Activated naive CD4-positive, alpha-beta T cell treated with anti-CD3 and anti-CD28 coated beads, Interleukin-2, amount 10 ng/mL, durations not matched to agents 7 days and 5 days (primary cell): Measurements from ENCODE around the gene ICAM2.

Experiments used
- CTCF ChIA-PET: fragments of 350-600 bp; sonication (Branson Sonifier 250); formaldehyde crosslinking; loops from one replicate; lab custom pipeline; 2021; ENCODE audit warnings: antibody characterized with exemption; lab: Charles Lee
- DNase-seq: peaks from one replicate; pipeline ENCODE4 v3.0.0-alpha.2; 2020
- H3K27ac Mint-ChIP-seq: one replicate; pipeline ENCODE4 v1.8.0; 2021; ENCODE audit warnings: mild to moderate bottlenecking, moderate library complexity, mixed read lengths
- H3K27me3 Mint-ChIP-seq: one replicate; pipeline ENCODE4 v1.8.0; 2021; ENCODE audit warnings: mild to moderate bottlenecking, mixed read lengths
- H3K36me3 Mint-ChIP-seq: one replicate; pipeline ENCODE4 v1.8.0; 2021; ENCODE audit warnings: mixed read lengths
- H3K4me1 Mint-ChIP-seq: one replicate; pipeline ENCODE4 v1.8.0; 2021; ENCODE audit warnings: mixed read lengths
- H3K4me3 Mint-ChIP-seq: one replicate; pipeline ENCODE4 v1.8.0; 2021; ENCODE audit warnings: mild to moderate bottlenecking, moderate library complexity, mixed read lengths
- H3K9me3 Mint-ChIP-seq: one replicate; pipeline ENCODE4 v1.8.0; 2021; ENCODE audit warnings: mixed read lengths

Gene ICAM2

DNA sequence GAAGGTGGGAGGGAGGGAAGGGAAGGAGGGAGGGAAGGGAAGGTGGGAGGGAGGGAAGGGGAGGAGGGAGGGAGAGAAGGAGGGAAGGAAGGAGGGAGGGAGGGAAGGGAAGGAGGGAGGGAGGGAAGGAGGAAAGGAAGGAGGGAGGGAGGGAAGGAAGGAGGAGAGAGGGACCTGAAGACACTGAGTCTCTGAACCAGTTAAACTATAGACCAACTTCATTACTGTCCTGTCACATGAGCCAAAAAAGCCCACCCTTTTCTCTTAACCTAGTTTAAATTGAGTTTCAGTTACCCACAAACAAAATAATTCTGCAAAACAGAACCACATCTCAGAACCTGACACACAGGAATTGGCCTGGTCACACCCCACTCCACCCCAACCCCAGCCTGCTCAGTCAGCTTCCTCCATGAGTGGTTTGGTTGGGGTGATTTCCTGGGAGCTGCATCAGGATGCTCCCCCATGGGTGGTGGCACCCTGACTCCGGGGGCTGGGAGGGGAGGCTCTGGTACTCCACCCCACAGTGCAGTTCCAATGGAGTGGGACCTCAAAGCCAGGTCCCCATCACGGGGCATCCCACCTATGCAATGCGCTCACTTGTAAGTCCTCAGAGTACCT, 27.0 kb downstream of the ICAM2 start:
- peak; percentile 38 for DNase-seq
- CTCF ChIA-PET = interaction anchor here (0.6 to 2.9 kb wide), 9 partner anchors 8 to 268 kb away, joined by 3 to 23 read pairs (median 5); partner anchors contain the start of gene GH1
- Mint-ChIP-seq H3K4me3 (no peak overlapping the region), H3K9me3 (no peaks in the 10 kb centered on the region), H3K4me1 (peaks cover 72% of the 10 kb centered on the region), H3K27ac (peak overlapping the region; percentile 64), H3K36me3 (no peaks in the 10 kb centered on the region), H3K27me3 (peaks cover 74% of the 10 kb centered on the region)

DNA sequence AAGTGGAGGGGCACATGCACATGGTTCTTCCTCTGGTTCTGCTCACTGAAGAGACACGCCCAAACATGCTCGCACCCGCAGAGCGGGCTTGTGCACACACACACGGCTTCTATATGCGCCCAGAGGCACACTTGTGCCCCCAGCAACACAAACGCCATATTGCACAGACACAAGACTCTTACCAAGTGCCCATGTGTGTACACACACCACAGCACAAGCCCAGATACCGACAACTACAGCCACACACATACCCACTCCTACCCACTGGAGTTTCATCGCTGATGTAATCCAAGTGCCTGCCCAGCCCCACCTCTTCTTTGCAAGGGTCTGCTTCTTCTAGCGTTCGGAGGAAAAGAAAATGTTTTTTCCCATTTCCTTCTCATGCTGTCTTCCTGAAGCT, 28.8 kb downstream of the ICAM2 start:
- CTCF ChIA-PET = interaction anchor here (1.2 to 2.8 kb wide), 8 partner anchors 15 to 72 kb away, joined by 3 to 17 read pairs (median 10); partner anchors contain the start of gene CD79B
- no peak overlapping the region for H3K27ac Mint-ChIP-seq
- peaks cover 61% of the 10 kb centered on the region for H3K27me3 Mint-ChIP-seq
- no peak overlapping the region for H3K4me3 Mint-ChIP-seq
- H3K4me1 Mint-ChIP-seq = peaks cover 63% of the 10 kb centered on the region
- no peaks in the 10 kb centered on the region for H3K36me3 Mint-ChIP-seq
- H3K9me3 Mint-ChIP-seq = no peaks in the 10 kb centered on the region
- DNase-seq = no peak

- no peaks in the 10 kb centered on the region for H3K36me3 Mint-ChIP-seq
- CTCF ChIA-PET = interaction anchor here (0.9 to 7.2 kb wide), 27 partner anchors 9 to 144 kb away, joined by 3 to 83 read pairs (median 6); partner anchors contain the start of genes CD79B, CSHL1 and GH1
- no peak for DNase-seq
- H3K27ac Mint-ChIP-seq = peak overlapping the region; percentile 53
- H3K27me3 Mint-ChIP-seq = peaks cover 46% of the 10 kb centered on the region
- no peak overlapping the region for H3K4me3 Mint-ChIP-seq
- peaks cover 66% of the 10 kb centered on the region for H3K4me1 Mint-ChIP-seq
- no peaks in the 10 kb centered on the region for H3K9me3 Mint-ChIP-seq
Measured at GRCh38 chr17:63989622-63990345, 30.6 kb downstream of the ICAM2 start.

- Mint-ChIP-seq H3K36me3 (no peaks in the 10 kb centered on the region), H3K27ac (no peak overlapping the region), H3K4me3 (no peak overlapping the region), H3K27me3 (peaks cover 41% of the 10 kb centered on the region), H3K9me3 (no peaks in the 10 kb centered on the region), H3K4me1 (peaks cover 65% of the 10 kb centered on the region)
- CTCF ChIA-PET = interaction anchor here (1.2 to 7.2 kb wide), 4 partner anchors 24 to 70 kb away, joined by 3 to 83 read pairs (median 10); partner anchors contain the start of genes CD79B and GH1
- DNase-seq = no peak
Measured at GRCh38 chr17:63988741-63989621, 31.5 kb downstream of the ICAM2 start.

DNA sequence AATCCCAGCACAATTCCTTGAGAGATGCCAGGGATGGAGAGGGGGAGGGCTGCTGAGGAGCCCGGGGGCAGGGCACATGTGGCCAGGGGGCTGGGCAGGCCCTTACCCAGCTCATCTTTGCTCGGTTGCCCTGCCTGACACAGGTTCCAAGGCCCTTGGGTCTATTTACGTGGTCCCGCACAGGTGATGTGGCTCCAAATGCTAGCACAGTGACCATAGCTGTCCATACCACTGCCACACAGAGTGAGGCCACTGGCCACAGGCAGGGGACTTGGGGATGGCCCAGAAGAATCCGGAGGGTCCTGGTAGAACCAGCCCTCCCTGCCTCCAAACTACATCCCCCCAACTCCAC, 32.3 kb downstream of the ICAM2 start:
- Mint-ChIP-seq H3K4me3 (no peak overlapping the region), H3K27ac (no peak overlapping the region), H3K36me3 (no peaks in the 10 kb centered on the region), H3K9me3 (no peaks in the 10 kb centered on the region), H3K27me3 (peaks cover 36% of the 10 kb centered on the region), H3K4me1 (peaks cover 58% of the 10 kb centered on the region)
- DNase-seq = no peak
- CTCF ChIA-PET = interaction anchor here (0.6 to 7.2 kb wide), 6 partner anchors 24 to 87 kb away, joined by 3 to 83 read pairs (median 4); partner anchors contain the start of gene GH1

DNA sequence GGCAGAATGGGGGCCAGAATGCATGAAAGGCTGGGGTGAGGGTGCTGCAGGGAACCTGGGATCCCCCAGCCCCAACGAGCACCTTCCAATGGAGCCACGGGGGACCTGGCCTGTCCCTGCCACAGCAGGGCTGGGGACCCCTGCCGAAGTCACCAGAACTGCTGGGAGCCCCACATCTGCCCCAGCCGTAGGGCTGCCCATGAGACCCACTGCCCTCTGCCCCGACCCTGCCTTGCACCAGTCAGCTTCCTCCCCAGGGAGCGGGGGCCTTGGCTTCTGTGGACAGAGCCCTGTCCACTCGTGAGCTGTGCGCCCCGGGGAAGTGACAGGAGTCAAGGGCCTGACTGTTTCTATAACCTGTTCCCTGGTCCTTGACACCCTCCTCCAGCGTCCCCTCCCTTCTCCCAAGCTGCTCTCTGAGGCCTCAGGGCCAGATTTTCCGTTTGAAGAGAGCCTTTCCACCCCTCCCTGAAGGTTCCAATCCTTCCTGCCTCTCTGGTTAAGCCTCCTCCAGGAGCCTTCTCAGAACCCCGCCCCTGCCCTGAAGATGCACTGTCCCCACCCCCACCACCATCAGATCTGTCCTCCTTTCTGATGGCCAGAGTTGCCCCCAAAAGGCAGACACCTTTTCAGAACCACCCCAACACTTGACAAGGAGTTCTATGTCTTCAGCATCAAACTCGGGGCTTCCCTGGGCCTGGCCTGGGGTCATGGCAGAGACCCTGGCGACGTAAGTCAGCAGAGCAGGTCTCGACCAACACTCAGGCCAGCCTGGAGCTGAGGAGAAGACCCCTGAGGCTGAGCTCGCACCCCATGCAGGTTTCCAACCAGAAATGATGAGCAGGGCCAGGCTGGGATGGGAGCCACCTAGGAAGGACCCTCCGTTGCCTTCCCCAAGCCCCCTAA, 33.0 kb downstream of the ICAM2 start:
- peaks cover 5% of the 10 kb centered on the region for H3K9me3 Mint-ChIP-seq
- CTCF ChIA-PET = interaction anchor here (0.6 to 7.2 kb wide), 5 partner anchors 29 to 86 kb away, joined by 3 to 83 read pairs (median 4); partner anchors contain the start of gene GH1
- H3K4me3 Mint-ChIP-seq = no peak overlapping the region
- DNase-seq = no peak
- H3K27me3 Mint-ChIP-seq = peaks cover 31% of the 10 kb centered on the region
- no peak overlapping the region for H3K27ac Mint-ChIP-seq
- peaks cover 54% of the 10 kb centered on the region for H3K4me1 Mint-ChIP-seq
- H3K36me3 Mint-ChIP-seq = no peaks in the 10 kb centered on the region

GRCh38 chr17:63986821-63987220, 33.6 kb downstream of the ICAM2 start:
- peaks cover 9% of the 10 kb centered on the region for H3K9me3 Mint-ChIP-seq
- DNase-seq = no peak

GRCh38 chr17:63985387-63986140, 34.9 kb downstream of the ICAM2 start:
- peak overlapping the region; percentile 78 for H3K27ac Mint-ChIP-seq
- H3K9me3 Mint-ChIP-seq = peaks cover 11% of the 10 kb centered on the region
- CTCF ChIA-PET = interaction anchor here (0.6 to 7.2 kb wide), 15 partner anchors 9 to 120 kb away, joined by 3 to 83 read pairs (median 4); partner anchors contain the start of genes CD79B and GH1

More at GRCh38 chr17:63986821-63987220, 33.6 kb downstream of the ICAM2 start:
- Mint-ChIP-seq H3K27ac (no peak overlapping the region), H3K36me3 (peaks cover 3% of the 10 kb centered on the region), H3K27me3 (peaks cover 26% of the 10 kb centered on the region), H3K4me3 (no peak overlapping the region), H3K4me1 (peaks cover 47% of the 10 kb centered on the region)
- CTCF ChIA-PET = interaction anchor here (1.2 to 7.2 kb wide), 4 partner anchors 37 to 68 kb away, joined by 4 to 83 read pairs (median 12); partner anchors contain the start of gene GH1

DNA sequence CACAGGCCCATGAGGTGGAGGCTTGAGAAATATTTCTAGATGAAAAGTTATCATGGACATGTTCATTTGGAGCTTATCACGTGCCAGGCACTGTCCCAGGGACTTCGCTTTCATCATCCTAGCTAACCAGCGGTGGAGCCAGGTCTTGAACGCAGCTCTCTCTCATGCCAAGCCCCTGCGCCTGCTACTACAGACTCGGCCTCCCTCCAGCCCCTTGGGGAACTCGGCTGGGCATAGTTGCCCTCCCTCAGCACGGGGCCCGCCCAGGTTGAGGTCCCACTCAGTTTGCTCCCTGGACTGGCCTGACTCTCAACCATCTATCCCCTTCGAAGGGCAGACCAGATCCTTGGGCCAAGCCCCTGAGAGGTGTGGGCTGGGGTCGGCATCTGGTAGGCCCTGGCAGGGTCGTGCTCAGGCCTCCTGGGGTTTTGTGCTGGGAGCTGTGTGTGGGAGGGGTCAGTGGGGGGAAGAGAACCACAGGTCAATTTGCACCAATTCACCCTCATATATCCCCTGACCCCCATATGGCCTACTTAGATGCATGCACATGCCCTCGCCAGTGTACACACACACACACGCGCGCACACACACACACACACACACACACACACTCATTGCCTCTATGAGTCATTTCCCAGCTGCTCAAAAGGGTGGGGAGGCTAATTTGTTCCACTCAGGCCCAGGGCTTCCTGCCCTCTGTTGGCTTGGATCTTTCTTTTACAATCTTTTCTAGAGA, 35.6 kb downstream of the ICAM2 start:
- peaks cover 12% of the 10 kb centered on the region for H3K27me3 Mint-ChIP-seq
- H3K27ac Mint-ChIP-seq = peak overlapping the region; percentile 78
- H3K4me3 Mint-ChIP-seq = peak overlapping the region; percentile 9
- peaks cover 29% of the 10 kb centered on the region for H3K4me1 Mint-ChIP-seq
- CTCF ChIA-PET = interaction anchor here (0.8 to 7.2 kb wide), 14 partner anchors 9 to 119 kb away, joined by 3 to 83 read pairs (median 4); partner anchors contain the start of genes CD79B and GH1
- peaks cover 4% of the 10 kb centered on the region for H3K36me3 Mint-ChIP-seq
- peak; percentile 76 for DNase-seq
- H3K9me3 Mint-ChIP-seq = peaks cover 11% of the 10 kb centered on the region

More at GRCh38 chr17:63985387-63986140, 34.9 kb downstream of the ICAM2 start:
- peaks cover 14% of the 10 kb centered on the region for H3K27me3 Mint-ChIP-seq
- H3K36me3 Mint-ChIP-seq = peaks cover 4% of the 10 kb centered on the region
- peak overlapping the region; percentile 9 for H3K4me3 Mint-ChIP-seq
- peaks cover 36% of the 10 kb centered on the region for H3K4me1 Mint-ChIP-seq
- no peak for DNase-seq

DNA sequence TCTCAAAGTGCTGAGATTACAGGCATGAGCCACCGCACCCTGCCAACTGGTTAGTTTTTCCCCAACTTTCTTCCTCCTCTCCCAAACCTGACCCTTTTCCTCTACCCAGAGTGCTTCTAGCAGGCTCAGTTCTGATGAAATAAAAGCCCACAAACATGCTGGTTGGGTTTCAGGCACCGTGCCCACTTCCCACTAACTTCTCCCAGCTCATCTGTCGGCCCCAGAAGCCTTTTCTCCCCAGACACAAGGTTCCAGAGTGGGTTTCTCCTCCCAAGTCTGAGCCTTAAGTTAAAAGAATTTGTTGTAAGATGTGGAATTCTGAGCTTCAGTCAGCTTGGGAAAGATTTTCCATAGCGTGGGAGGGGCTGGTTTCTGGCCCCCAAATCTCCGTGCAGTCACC, 36.2 kb downstream of the ICAM2 start:
- peaks cover 29% of the 10 kb centered on the region for H3K4me1 Mint-ChIP-seq
- CTCF ChIA-PET = interaction anchor here (0.9 to 7.2 kb wide), 6 partner anchors 10 to 65 kb away, joined by 3 to 83 read pairs (median 8); partner anchors contain the start of gene GH1
- no peak overlapping the region for H3K4me3 Mint-ChIP-seq
- H3K9me3 Mint-ChIP-seq = peaks cover 11% of the 10 kb centered on the region
- H3K27ac Mint-ChIP-seq = no peak overlapping the region
- H3K36me3 Mint-ChIP-seq = peaks cover 4% of the 10 kb centered on the region
- peaks cover 10% of the 10 kb centered on the region for H3K27me3 Mint-ChIP-seq
- no peak for DNase-seq

GRCh38 chr17:63983320-63983719, 37.1 kb downstream of the ICAM2 start:
- H3K36me3 Mint-ChIP-seq = peaks cover 4% of the 10 kb centered on the region
- peaks cover 6% of the 10 kb centered on the region for H3K27me3 Mint-ChIP-seq
- H3K4me1 Mint-ChIP-seq = peaks cover 27% of the 10 kb centered on the region
- DNase-seq = no peak
- no peak overlapping the region for H3K4me3 Mint-ChIP-seq
- CTCF ChIA-PET = interaction anchor here (1.6 kb wide), 1 partner anchor 46 kb away, joined by 3 read pairs; no protein-coding TSS in a partner anchor
- peaks cover 11% of the 10 kb centered on the region for H3K9me3 Mint-ChIP-seq
- no peak overlapping the region for H3K27ac Mint-ChIP-seq
